ENCODE results near the gene TMEM184A.

DNA sequence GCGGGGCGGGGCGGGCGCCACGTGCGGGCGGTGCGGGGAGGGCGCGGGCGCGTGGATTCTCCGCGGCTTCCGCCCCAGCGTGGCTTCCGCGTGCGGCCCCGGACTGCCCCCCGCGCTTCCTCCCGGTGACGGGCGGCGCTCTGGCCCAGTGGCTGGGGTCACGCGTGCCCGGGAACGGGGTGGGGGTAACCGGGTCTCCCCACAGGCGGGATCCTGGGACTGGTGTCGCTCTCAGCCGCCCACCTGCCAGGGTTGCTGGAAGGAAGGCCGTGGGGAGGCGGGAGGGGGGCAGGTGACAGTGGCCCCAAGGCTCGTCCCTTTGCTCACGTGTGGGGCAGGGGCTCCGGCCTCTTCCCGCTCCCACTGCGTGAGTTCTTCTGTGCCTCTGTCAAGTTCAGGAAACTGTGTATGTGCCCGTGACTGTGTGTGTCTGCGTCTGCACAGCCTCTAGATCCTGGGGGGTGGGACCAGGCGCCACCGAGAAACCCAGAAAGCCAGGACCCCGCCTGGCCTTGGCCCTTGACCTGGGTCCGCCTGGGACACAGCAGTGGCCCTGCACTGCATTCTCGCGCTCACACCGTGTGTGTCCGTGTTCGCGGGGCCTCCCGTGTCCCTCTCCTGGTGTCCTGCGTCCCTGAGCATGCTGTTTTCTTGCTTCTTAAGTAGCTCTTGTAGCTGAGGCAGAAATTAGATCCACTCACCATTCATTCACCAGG lies 24.6 kb downstream of the TMEM184A start:
- TF ChIP-seq, protein P1, sequence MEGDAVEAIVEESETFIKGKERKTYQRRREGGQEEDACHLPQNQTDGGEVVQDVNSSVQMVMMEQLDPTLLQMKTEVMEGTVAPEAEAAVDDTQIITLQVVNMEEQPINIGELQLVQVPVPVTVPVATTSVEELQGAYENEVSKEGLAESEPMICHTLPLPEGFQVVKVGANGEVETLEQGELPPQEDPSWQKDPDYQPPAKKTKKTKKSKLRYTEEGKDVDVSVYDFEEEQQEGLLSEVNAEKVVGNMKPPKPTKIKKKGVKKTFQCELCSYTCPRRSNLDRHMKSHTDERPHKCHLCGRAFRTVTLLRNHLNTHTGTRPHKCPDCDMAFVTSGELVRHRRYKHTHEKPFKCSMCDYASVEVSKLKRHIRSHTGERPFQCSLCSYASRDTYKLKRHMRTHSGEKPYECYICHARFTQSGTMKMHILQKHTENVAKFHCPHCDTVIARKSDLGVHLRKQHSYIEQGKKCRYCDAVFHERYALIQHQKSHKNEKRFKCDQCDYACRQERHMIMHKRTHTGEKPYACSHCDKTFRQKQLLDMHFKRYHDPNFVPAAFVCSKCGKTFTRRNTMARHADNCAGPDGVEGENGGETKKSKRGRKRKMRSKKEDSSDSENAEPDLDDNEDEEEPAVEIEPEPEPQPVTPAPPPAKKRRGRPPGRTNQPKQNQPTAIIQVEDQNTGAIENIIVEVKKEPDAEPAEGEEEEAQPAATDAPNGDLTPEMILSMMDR (conservative IDR thresholded peaks at IDR 0.05), result no peak
- no peak for TF ChIP-seq EZH2 (IDR thresholded peaks at IDR 0.05; ENCODE audit: low read depth)

Measured in PC-9 (cell line).